Thymus (tissue), 11 donors: ENCODE measurements around the gene JUP. TPM values are rescaled to one million over a fixed set of nuclear protein-coding genes. Genes with fewer than 3 reads are reported as not detected.

Experiments
- DNase-seq, 9 donors: peaks; one replicate each; pipeline ENCODE4 v3.0.0-alpha.2; 2013; ENCODE audit warnings: low spot score in 9 of 9, low read depth in 6 of 9, missing footprints in 1 of 9
- H3K27ac ChIP-seq, 2 donors: one replicate each; pipeline ENCODE4 v1.5.1; 2013; ENCODE audit warnings: control low read depth in 1 of 2, low read depth in 1 of 2, low read length in 1 of 2, mild to moderate bottlenecking in 1 of 2, moderate library complexity in 1 of 2
- H3K27me3 ChIP-seq, 2 donors: one replicate each; pipeline ENCODE4 v1.5.1; 2013; ENCODE audit warnings: low read length in 1 of 2; ENCODE audit not compliant: control insufficient read depth in 2 of 2, insufficient read depth in 1 of 2
- H3K36me3 ChIP-seq, 2 donors: one replicate each; pipeline ENCODE4 v1.5.1; 2013; ENCODE audit warnings: low read length in 1 of 2, mild to moderate bottlenecking in 1 of 2, moderate library complexity in 1 of 2; ENCODE audit not compliant: control insufficient read depth in 2 of 2, insufficient read depth in 2 of 2
- H3K4me1 ChIP-seq, 2 donors: one replicate each; pipeline ENCODE4 v1.5.1; 2013; ENCODE audit warnings: low read length in 2 of 2; ENCODE audit not compliant: control insufficient read depth in 2 of 2, insufficient read depth in 2 of 2
- H3K4me3 ChIP-seq, 2 donors: one replicate each; pipeline ENCODE4 v1.5.1; 2013; ENCODE audit warnings: low read length in 2 of 2, control low read depth in 1 of 2, mild to moderate bottlenecking in 1 of 2
- H3K9me3 ChIP-seq, 2 donors: one replicate each; pipeline ENCODE4 v1.5.1; 2013; ENCODE audit warnings: low read length in 1 of 2, mild to moderate bottlenecking in 1 of 2; ENCODE audit not compliant: control insufficient read depth in 2 of 2, insufficient read depth in 1 of 2
- WGBS: extraction: QIAGEN DNeasy Blood & Tissue Kit; methylation state at CpG from one replicate; pipeline ENCODE4 v1.1.7; 2013; 5-methylcytosine and 5-hydroxymethylcytosine counted together
- polyA plus RNA-seq: library from polyadenylated mRNA; stranded (reverse); fragments of 200-250 nt; gene quantifications from one replicate; pipeline ENCODE4 v1.2.3, GENCODE V29; 2013
- total RNA-seq: library from RNA; stranded (reverse); fragments of 120-200 nt; gene quantifications from one replicate; pipeline ENCODE4 v1.2.4, GENCODE V29; 2013
- donor health status: healthy.

JUP gene
- total and polyA plus RNA-seq, 2 donors = 27.0 to 87.6 TPM

DNA sequence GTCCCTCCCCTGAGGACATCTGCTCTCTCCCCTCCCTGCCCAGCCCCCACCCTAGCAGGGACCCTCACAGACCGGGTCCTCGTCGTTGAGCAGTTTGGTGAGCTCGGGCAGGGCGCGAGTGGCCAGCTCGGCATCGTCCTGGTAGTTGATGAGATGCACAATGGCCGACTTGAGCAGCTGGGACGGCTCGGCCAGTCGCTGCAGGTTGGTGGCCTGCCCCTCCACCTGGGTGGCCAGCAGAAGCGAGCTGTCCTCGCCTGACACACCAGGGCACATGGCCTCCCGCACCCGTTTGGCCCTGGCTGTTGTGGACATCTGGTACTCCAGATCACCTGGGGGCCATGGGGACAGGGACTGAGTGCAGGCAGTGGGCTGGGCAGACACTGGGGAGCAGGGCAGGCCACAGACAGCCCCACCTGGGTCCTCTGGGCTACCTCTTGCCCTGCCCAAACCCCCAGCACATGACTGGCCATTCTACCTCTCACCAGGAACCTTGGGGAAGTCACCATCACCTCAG, 17.1 kb downstream of the JUP start:
- Histone ChIP-seq H3K4me1 (peaks cover 0 to 10% of the 10 kb centered on the region in 2 donors), H3K9me3 (peaks cover 0 to 1% of the 10 kb centered on the region in 2 donors), H3K27me3 (no peaks in the 10 kb centered on the region), H3K4me3 (no peak overlapping the region), H3K27ac (no peak overlapping the region), H3K36me3 (peaks cover 7 to 40% of the 10 kb centered on the region in 2 donors)
- DNase-seq = no peak
- WGBS = 97% methylated on average over 16 of the region's 16 CpGs

DNA sequence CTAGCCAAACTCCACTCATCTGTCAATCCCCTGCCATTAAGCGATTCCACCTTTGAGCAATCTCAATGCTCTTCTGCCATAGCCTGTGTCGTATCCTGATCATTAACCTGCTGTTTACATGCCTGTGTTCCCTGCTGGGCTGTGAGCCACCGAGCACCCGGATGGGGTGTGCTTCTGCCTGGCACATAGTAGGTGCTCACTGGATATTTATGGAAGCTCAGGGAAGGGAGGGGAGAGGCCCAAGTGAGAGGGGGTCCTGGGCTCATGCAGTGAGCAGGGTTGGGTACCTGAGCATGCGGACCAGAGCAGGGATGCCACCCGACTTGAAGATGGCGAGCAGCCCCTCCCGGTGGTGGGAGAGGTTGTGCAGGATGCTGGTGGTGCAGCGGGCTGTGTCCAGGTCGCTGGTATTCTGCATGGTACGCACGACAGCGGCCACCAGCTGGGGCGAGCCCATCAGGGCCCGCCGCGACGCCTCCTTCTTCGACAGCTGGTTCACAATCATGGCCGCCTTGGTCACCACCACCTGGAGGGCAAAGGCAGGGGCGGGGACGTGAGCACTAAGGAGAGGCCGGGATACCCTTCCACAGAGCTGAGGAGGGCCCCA, 17.7 kb downstream of the JUP start:
- Histone ChIP-seq H3K4me1 (peaks cover 0 to 8% of the 10 kb centered on the region in 2 donors), H3K27me3 (no peaks in the 10 kb centered on the region), H3K4me3 (no peak overlapping the region), H3K9me3 (peaks cover 0 to 1% of the 10 kb centered on the region in 2 donors), H3K36me3 (peaks cover 7 to 44% of the 10 kb centered on the region in 2 donors), H3K27ac (no peak overlapping the region)
- WGBS = 98% methylated on average over 23 of the region's 23 CpGs
- no peak for DNase-seq

DNA sequence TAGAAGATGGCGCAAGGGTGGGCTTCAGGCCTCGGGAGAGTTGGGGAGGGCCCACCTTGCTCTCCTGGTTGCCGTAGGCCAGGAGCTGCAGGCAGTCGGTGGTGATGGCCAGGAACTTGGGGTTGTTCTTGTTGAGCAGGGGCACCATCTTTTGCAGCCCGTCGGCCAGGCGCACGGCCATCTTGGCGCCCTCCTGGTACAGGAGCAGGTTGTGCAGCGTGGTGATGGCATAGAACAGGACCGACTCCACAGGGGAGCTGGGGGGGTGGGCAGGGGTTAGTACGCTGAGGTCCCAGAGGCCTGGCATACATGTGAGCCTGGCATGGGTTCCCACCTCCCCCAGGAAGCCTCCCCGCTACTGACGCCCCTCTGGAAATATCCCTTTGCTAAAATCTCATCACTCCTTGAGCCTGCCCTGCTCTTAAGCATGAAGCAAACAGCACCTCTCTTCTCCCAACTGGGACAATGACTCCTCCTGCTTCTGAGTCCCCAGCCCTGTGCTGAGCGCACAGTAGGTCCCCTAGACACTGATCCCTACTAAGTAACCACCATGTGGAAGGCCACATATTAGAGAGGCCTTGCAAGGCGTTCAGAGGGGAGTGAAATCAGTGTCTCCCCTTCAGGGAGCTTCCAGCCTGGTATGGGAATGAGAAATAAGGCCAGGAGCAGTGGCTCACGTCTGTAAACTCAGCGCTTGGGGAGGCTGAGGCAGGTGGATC, 19.0 kb downstream of the JUP start:
- WGBS = 97% methylated on average over 18 of the region's 18 CpGs
- H3K27me3 ChIP-seq = no peaks in the 10 kb centered on the region
- peaks cover 11 to 56% of the 10 kb centered on the region in 2 donors for H3K36me3 ChIP-seq
- H3K9me3 ChIP-seq = peaks cover 0 to 1% of the 10 kb centered on the region in 2 donors
- H3K4me1 ChIP-seq = peaks cover 0 to 3% of the 10 kb centered on the region in 2 donors
- H3K4me3 ChIP-seq = no peak overlapping the region
- no peak overlapping the region for H3K27ac ChIP-seq
- DNase-seq = no peak

DNA sequence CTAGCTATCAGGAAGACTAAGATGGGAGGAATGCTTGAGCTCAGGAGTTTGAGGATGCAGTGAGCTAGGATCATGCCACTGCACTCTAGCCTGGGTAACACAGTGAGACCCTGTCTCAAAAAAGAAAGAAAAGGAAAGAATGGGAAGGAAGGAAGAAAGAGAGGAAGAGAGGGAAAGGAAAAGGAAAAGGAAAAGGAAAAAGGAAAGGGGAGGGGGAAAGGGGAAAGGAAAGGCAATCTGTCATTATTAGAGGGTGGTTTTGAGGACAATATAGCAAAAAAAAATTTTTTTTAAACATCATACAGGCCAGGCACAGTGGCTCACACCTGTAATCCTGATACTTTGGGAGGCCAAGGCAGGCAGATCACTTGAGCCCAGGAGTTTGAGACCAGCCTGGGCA, 20.4 kb downstream of the JUP start:
- Histone ChIP-seq H3K27ac (no peak overlapping the region), H3K36me3 (peaks cover 7 to 57% of the 10 kb centered on the region in 2 donors), H3K27me3 (no peaks in the 10 kb centered on the region), H3K4me1 (no peaks in the 10 kb centered on the region), H3K9me3 (peaks cover 0 to 1% of the 10 kb centered on the region in 2 donors), H3K4me3 (no peak overlapping the region)
- no peak for DNase-seq

DNA sequence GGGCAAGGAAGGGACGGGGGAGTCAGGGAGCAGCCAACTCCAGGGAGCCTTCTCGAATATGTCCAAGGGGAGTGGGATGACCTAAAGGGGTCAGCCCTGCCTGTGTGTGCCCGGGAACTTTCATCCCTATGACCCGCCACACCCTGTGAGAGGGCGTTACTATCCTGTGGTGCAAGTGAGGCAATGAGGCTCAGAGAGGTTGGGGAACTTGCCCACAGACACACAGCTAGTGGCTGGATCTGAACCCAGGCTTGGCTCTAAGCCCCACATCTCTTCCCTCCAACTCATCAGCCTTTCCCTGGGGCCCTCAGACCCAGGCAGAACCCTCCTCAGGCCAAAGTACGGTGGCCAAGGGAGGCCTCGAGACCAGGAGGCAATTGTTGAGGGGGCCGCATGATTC, 23.2 kb downstream of the JUP start:
- Histone ChIP-seq H3K36me3 (peaks cover 3 to 54% of the 10 kb centered on the region in 2 donors), H3K4me1 (no peaks in the 10 kb centered on the region), H3K27ac (no peak overlapping the region), H3K27me3 (no peaks in the 10 kb centered on the region), H3K9me3 (no peaks in the 10 kb centered on the region), H3K4me3 (no peak overlapping the region)
- no peak for DNase-seq
- 97% methylated on average over 8 of the region's 8 CpGs for WGBS

DNA sequence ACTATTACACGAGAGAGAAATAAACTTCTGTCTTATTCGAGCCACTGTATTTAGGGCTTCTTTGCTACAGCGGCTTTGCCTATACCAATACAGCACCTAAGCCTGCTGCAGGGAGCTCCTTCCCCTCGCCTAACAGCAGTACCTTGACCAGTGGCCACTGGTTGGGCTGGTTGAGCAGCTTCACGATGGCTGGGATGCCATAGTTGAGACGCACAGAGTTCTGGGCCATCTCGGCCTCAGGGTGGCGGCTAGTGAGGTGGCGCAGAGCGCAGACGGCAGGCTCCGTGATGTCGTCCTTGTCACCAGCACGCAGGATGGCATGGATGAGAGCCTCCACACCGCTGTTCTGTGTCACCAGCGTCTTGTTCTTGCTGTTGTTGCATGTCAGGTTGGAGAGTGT, 23.7 kb downstream of the JUP start:
- WGBS = 97% methylated on average over 16 of the region's 16 CpGs
- H3K4me3 ChIP-seq = no peak overlapping the region
- no peak overlapping the region for H3K27ac ChIP-seq
- no peaks in the 10 kb centered on the region for H3K27me3 ChIP-seq
- no peak for DNase-seq
- no peaks in the 10 kb centered on the region for H3K9me3 ChIP-seq
- H3K4me1 ChIP-seq = no peaks in the 10 kb centered on the region
- peaks cover 3 to 58% of the 10 kb centered on the region in 2 donors for H3K36me3 ChIP-seq

DNA sequence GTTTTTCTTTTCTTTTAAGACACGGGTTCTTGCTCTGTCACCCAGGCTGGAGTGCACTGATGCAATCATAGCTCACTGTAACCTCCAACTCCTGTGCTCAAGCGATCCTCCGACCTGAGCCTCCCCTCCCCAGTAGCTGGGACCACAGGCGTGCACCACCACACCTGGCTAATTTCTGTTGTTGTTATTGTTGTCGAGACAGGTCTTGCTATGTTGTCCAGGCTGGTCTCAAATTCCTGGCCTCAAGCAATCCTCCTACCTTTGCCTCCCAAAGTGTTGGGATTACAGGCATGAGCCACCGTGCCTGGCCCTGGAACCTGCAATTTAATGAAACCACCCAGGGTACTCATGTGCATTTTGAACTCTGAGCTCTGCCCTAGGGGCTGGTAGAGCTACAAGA, 24.1 kb downstream of the JUP start:
- Histone ChIP-seq H3K4me1 (no peaks in the 10 kb centered on the region), H3K9me3 (no peaks in the 10 kb centered on the region)

DNA sequence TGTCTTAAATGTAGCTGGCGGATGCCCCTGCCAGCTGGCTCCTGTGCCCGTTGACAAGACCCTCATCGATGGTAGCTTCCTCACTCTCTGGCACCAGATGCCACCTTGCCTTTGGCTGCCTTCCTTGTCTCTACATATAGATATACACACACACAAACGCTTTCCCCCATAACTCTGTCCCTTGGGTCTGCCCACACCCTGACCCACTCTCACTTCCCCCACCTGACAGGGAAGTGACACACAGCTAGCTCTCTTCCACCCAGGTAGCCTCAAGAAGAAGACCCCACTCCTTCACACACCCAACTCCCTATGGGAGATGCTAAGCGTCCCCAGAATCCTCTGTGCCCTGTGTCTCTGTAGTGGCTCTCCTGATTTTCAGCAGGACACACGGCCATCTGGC, 25.6 kb downstream of the JUP start:
- Histone ChIP-seq H3K36me3 (peaks cover 8 to 63% of the 10 kb centered on the region in 2 donors), H3K4me1 (no peaks in the 10 kb centered on the region), H3K27me3 (no peaks in the 10 kb centered on the region), H3K27ac (no peak overlapping the region), H3K9me3 (no peaks in the 10 kb centered on the region), H3K4me3 (no peak overlapping the region)
- DNase-seq = no peak
- WGBS = 95% methylated on average over 6 of the region's 6 CpGs

More for the DNA sequence above, 24.1 kb downstream of the JUP start:
- 97% methylated on average over 6 of the region's 6 CpGs for WGBS
- peaks cover 3 to 59% of the 10 kb centered on the region in 2 donors for H3K36me3 ChIP-seq
- no peak for DNase-seq
- H3K27ac ChIP-seq = no peak overlapping the region
- H3K4me3 ChIP-seq = no peak overlapping the region
- no peaks in the 10 kb centered on the region for H3K27me3 ChIP-seq

DNA sequence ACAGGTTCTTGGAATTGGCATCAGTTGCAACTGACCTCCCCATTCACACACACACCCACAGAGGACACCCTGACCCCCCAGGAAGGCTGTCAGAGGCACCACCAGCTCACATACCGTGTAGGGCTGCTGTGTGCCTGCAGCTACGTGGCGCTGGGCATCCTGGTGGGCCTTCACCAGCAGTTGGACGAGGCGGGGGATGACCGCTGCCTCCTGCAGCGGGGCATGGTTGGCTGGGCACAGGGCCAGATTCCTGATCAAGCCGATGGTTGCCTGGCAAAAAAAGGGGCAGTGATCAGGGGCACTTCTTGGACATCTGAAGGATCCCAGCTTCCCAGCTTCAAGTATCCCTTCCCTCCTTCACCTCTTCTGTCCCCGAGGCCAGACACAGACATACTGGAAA, 27.9 kb downstream of the JUP start:
- no peaks in the 10 kb centered on the region for H3K4me1 ChIP-seq
- H3K4me3 ChIP-seq = no peak overlapping the region
- DNase-seq = no peak
- 98% methylated on average over 9 of the region's 9 CpGs for WGBS
- H3K27me3 ChIP-seq = no peaks in the 10 kb centered on the region
- peaks cover 13 to 55% of the 10 kb centered on the region in 2 donors for H3K36me3 ChIP-seq
- no peaks in the 10 kb centered on the region for H3K9me3 ChIP-seq
- H3K27ac ChIP-seq = no peak overlapping the region
